ENCODE data around the gene TM9SF1. TPM values are rescaled to one million over a fixed set of nuclear protein-coding genes. Genes with fewer than 3 reads are reported as not detected.

The TM9SF1 gene
- total and polyA plus RNA-seq, 2 of the 13 experiments (the other 11 are each of a cell fraction or from before 2014, with no cell fraction given) = 83.2 to 110 TPM

DNA sequence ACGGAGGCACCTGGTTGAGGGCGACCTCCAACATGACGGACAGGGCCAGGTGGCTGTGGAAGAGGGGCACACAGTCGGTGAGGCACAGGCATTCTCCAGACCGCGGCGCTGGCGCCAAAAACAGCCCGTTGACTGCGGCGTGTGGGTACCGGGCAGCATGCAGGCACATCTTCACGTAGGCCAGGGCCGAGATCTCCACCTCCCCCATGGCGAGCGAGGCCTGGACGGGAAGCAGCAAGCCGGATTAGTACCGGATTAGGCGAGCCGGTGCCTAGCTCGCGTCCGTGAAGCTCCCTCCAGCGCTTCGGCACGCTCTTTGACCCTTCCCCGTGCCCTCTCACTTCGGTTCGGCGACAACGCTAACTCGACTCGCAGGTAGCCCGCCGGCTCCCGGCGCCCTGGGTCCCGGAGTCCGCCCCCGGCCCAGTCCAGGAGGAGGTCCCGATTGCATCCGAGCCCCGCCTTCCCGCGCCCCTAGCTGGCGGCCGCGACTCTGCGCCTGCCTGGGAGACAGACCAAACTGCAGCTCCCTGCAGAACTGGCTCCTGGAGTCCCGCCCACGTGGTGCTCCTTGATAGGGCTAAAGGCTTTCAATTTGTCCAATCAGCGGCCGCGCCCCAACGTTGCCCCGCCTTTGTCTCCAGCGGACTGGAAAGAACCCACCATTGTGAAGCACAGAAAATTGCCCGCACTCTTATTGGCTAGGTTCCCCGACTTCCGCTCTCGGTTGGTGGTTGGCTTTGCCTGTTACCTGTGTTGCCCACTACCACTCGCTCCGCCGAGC is 54.0 kb downstream of the TM9SF1 start, which contains the start of gene EMC9 (continued):
- TF ChIP-seq ZNF3 (CRISPR knock-in tag; IDR thresholded peaks at IDR 0.05) (peak; percentile 35; the same call in 1 of the 2 replicates), REL (CRISPR knock-in tag; conservative IDR thresholded peaks at IDR 0.05) (no peak), CCAR2 (optimal IDR thresholded peaks at IDR 0.05; ENCODE audit: low read depth, low read length) (peak; percentile 27), ZNF780A (CRISPR knock-in tag; IDR thresholded peaks at IDR 0.05) (no peak), TEAD2 (CRISPR knock-in tag; IDR thresholded peaks at IDR 0.05) (0 out of 2 replicates have a peak, but pooled peaks have one; percentile 66), ETV6 (CRISPR knock-in tag; conservative IDR thresholded peaks at IDR 0.05) (no peak; the same call in 1 of the 2 replicates), PHF5A (CRISPR knock-in tag; IDR thresholded peaks at IDR 0.05; ENCODE audit: low read depth, unreplicated experiment) (peak; percentile 90), SSRP1 (CRISPR knock-in tag; IDR thresholded peaks at IDR 0.05) (peak; percentile 15; the same call in 1 of the 2 replicates), PHF8 (CRISPR knock-in tag; IDR thresholded peaks at IDR 0.05) (peak; percentile 96), FOXP1 (IDR thresholded peaks at IDR 0.05) (no peak), FOXP1 (CRISPR knock-in tag; IDR thresholded peaks at IDR 0.05) (0 out of 2 replicates have a peak, but pooled peaks have one; percentile 47), TBX3 (IDR thresholded peaks at IDR 0.05; ENCODE audit: borderline replicate concordance) (0 out of 2 replicates have a peak, but pooled peaks have one; percentile 18), ZNF329 (CRISPR knock-in tag; IDR thresholded peaks at IDR 0.05; ENCODE audit: low read depth) (no peak), MTF2 (CRISPR knock-in tag; IDR thresholded peaks at IDR 0.05; ENCODE audit: borderline replicate concordance) (no peak), FOXK1 (CRISPR knock-in tag; IDR thresholded peaks at IDR 0.05; ENCODE audit: borderline replicate concordance, low read depth) (peak; percentile 68; the same call in 1 of the 2 replicates), ZNF441 (CRISPR knock-in tag; IDR thresholded peaks at IDR 0.05; ENCODE audit: borderline replicate concordance) (peak; percentile 82), NCOA1 (CRISPR knock-in tag; IDR thresholded peaks at IDR 0.05) (no peak), ZNF7 (CRISPR knock-in tag; IDR thresholded peaks at IDR 0.05) (no peak), WIZ (CRISPR knock-in tag; IDR thresholded peaks at IDR 0.05) (peak; percentile 96), ARNT (IDR thresholded peaks at IDR 0.05) (no peak), HINFP (CRISPR knock-in tag; IDR thresholded peaks at IDR 0.05; ENCODE audit: low read depth) (peak; percentile 99), RBAK (CRISPR knock-in tag; IDR thresholded peaks at IDR 0.05) (peak; percentile 63; the same call in 1 of the 2 replicates)
- TF ChIP-seq, protein P1, sequence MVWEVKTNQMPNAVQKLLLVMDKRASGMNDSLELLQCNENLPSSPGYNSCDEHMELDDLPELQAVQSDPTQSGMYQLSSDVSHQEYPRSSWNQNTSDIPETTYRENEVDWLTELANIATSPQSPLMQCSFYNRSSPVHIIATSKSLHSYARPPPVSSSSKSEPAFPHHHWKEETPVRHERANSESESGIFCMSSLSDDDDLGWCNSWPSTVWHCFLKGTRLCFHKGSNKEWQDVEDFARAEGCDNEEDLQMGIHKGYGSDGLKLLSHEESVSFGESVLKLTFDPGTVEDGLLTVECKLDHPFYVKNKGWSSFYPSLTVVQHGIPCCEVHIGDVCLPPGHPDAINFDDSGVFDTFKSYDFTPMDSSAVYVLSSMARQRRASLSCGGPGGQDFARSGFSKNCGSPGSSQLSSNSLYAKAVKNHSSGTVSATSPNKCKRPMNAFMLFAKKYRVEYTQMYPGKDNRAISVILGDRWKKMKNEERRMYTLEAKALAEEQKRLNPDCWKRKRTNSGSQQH (CRISPR knock-in tag; IDR thresholded peaks at IDR 0.05; ENCODE audit: low read depth) = no peak; the same call in none of the 2 replicates
- TF ChIP-seq, protein P2, sequence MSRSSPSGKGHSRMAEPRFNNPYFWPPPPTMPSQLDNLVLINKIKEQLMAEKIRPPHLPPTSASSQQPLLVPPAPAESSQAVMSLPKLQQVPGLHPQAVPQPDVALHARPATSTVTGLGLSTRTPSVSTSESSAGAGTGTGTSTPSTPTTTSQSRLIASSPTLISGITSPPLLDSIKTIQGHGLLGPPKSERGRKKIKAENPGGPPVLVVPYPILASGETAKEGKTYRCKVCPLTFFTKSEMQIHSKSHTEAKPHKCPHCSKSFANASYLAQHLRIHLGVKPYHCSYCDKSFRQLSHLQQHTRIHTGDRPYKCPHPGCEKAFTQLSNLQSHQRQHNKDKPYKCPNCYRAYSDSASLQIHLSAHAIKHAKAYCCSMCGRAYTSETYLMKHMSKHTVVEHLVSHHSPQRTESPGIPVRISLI (CRISPR knock-in tag; IDR thresholded peaks at IDR 0.05; ENCODE audit: borderline replicate concordance) = peak; percentile 72
- TF ChIP-seq, protein P3, sequence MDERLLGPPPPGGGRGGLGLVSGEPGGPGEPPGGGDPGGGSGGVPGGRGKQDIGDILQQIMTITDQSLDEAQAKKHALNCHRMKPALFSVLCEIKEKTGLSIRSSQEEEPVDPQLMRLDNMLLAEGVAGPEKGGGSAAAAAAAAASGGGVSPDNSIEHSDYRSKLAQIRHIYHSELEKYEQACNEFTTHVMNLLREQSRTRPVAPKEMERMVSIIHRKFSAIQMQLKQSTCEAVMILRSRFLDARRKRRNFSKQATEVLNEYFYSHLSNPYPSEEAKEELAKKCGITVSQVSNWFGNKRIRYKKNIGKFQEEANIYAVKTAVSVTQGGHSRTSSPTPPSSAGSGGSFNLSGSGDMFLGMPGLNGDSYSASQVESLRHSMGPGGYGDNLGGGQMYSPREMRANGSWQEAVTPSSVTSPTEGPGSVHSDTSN (CRISPR knock-in tag; IDR thresholded peaks at IDR 0.05) = peak; percentile 92
- TF ChIP-seq, protein P4, sequence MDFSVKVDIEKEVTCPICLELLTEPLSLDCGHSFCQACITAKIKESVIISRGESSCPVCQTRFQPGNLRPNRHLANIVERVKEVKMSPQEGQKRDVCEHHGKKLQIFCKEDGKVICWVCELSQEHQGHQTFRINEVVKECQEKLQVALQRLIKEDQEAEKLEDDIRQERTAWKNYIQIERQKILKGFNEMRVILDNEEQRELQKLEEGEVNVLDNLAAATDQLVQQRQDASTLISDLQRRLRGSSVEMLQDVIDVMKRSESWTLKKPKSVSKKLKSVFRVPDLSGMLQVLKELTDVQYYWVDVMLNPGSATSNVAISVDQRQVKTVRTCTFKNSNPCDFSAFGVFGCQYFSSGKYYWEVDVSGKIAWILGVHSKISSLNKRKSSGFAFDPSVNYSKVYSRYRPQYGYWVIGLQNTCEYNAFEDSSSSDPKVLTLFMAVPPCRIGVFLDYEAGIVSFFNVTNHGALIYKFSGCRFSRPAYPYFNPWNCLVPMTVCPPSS (IDR thresholded peaks at IDR 0.05) = no peak
